ENCODE measurements around the gene GOLGA6A. TPM values are rescaled to one million over a fixed set of nuclear protein-coding genes. Genes with fewer than 3 reads are reported as not detected.

Gene GOLGA6A
- total and polyA plus RNA-seq, 2 of the 8 experiments (the other 6 are each of a cell fraction or from before 2014, with no cell fraction given): 0.80 to 1.0 TPM

- Histone ChIP-seq H3K18ac (ENCODE audit: extremely low read depth, low read length) (no peak overlapping the region), H3K4me1 (replicated peaks in 1 of 4; ENCODE audit: control insufficient read depth in 3 of 4, insufficient read depth in 4 of 4, low read length in 3 of 4) (peaks cover 0 to 6% (median 0%) of the 10 kb centered on the region in 4 experiments; a peak in 2 of 7 replicates), H4K8ac (ENCODE audit: extremely low read depth, insufficient read depth, low read length) (peak overlapping the region; percentile 35; the same call in 1 of the 2 replicates), H2BK15ac (ENCODE audit: low read length) (no peak overlapping the region), H3K4me3 (ENCODE audit: extremely low read depth in 1 of 4, insufficient read depth in 2 of 4, low read depth in 3 of 4, low read length in 4 of 4) (no peak overlapping the region), H2BK120ac (replicated peaks; ENCODE audit: low read depth, low read length) (no peak overlapping the region), H3K27ac (ENCODE audit: low read depth, low read length) (no peak overlapping the region), H2AK5ac (ENCODE audit: low read depth, low read length) (no peak overlapping the region), H3K9ac (replicated peaks in 1 of 4; ENCODE audit: extremely low read depth in 1 of 4, low read depth in 3 of 4, low read length in 3 of 4) (no peak overlapping the region), H4K20me1 (replicated peaks in 1 of 2; ENCODE audit: control insufficient read depth in 1 of 2, insufficient read depth in 2 of 2, low read length in 2 of 2) (no peaks in the 10 kb centered on the region), H2BK20ac (ENCODE audit: low read length) (no peak overlapping the region), H3K27me3 (replicated peaks in 1 of 4; ENCODE audit: control insufficient read depth in 3 of 4, extremely low read depth in 1 of 4, insufficient read depth in 3 of 4, low read length in 3 of 4) (peaks cover 0 to 6% (median 4%) of the 10 kb centered on the region in 4 experiments; a peak in 3 of 7 replicates), H4K5ac (ENCODE audit: insufficient read length, low read depth, low read length) (no peak overlapping the region), H3K23ac (ENCODE audit: insufficient read length) (no peak overlapping the region), H2BK5ac (ENCODE audit: low read depth, low read length) (no peak overlapping the region), H3K36me3 (ENCODE audit: control insufficient read depth in 2 of 4, insufficient read depth in 4 of 4, low read length in 3 of 4) (no peaks in the 10 kb centered on the region), H3K14ac (ENCODE audit: insufficient read length) (no peak overlapping the region), H3K9me3 (ENCODE audit: insufficient read depth in 2 of 2, low read depth in 1 of 2, low read length in 1 of 2) (no peaks in the 10 kb centered on the region; a peak in 1 of 4 replicates), H3K56ac (replicated peaks; ENCODE audit: insufficient read length, low read depth, low read length) (no peak overlapping the region), H3K23me2 (ENCODE audit: low read depth, low read length) (no peaks in the 10 kb centered on the region), H4K91ac (replicated peaks; ENCODE audit: insufficient read length, low read length) (no peak overlapping the region), H3K4me2 (ENCODE audit: insufficient read depth in 1 of 2, low read depth in 2 of 2, low read length in 2 of 2) (peak overlapping the region in 1 of 2 experiments; percentile 17; a peak in 1 of 4 replicates), H2BK12ac (ENCODE audit: low read depth, low read length) (no peak overlapping the region), H2AFZ (ENCODE audit: low read length) (no peak overlapping the region), H3K79me1 (ENCODE audit: low read depth, low read length) (no peaks in the 10 kb centered on the region), H3K4ac (replicated peaks; ENCODE audit: insufficient read length, low read depth, low read length) (no peak overlapping the region), H3K79me2 (ENCODE audit: control insufficient read depth in 1 of 2, insufficient read depth in 2 of 2, low read length in 2 of 2) (no peaks in the 10 kb centered on the region)
- ChIA-PET POLR2A (ENCODE audit: partially characterized antibody) (interaction anchor here (0.9 to 1.9 kb wide), 3 partner anchors 54 to 267 kb away, joined by 3 to 5 read pairs (median 3); partner anchors contain the start of gene ISLR2), CTCF (ENCODE audit: partially characterized antibody) (interaction anchor here (0.6 to 10.4 kb wide), 38 partner anchors 9 to 318 kb away, joined by 3 to 125 read pairs (median 5); partner anchors contain the start of genes PML and STRA6)
- FAIRE-seq: no peak
- DNase-seq (ENCODE audit: low read depth in 1 of 2, low spot score in 2 of 2): no peak
- 95% methylated on average over 15 of the region's 15 CpGs; no CpG with 5 or more reads in 1 of the 2 experiments for WGBS, 2 experiments (ENCODE audit: extremely low coverage in 1 of 2, insufficient coverage in 1 of 2, insufficient read length in 1 of 2, insufficient replicate concordance in 2 of 2, low coverage in 1 of 2, low lambda C conversion rate in 2 of 2, missing lambda C conversion rate in 1 of 2)
- no peak for TF ChIP-seq TCF12 (IDR thresholded peaks at IDR 0.05; ENCODE audit: low read depth, low read length)
- TF ChIP-seq YY1 (IDR thresholded peaks at IDR 0.05; ENCODE audit: low read depth, low read length): no peak
- no peak for TF ChIP-seq SUZ12 (IDR thresholded peaks at IDR 0.05; ENCODE audit: low read length)
- no peak for TF ChIP-seq SP2 (IDR thresholded peaks at IDR 0.05; ENCODE audit: low read length)
- TF ChIP-seq TAF1 (IDR thresholded peaks at IDR 0.05; ENCODE audit: low read depth, low read length): no peak
- no peak for TF ChIP-seq ASH2L (IDR thresholded peaks at IDR 0.05; ENCODE audit: low read length)
- no peak for TF ChIP-seq POLR2AphosphoS5 (IDR thresholded peaks at IDR 0.05; ENCODE audit: low read depth, low read length)
- TF ChIP-seq KDM1A (IDR thresholded peaks at IDR 0.05; ENCODE audit: borderline replicate concordance, low read length): no peak
- TF ChIP-seq RFX5 (IDR thresholded peaks at IDR 0.05; ENCODE audit: borderline replicate concordance, low read depth, low read length): no peak
- TF ChIP-seq NANOG (IDR thresholded peaks at IDR 0.05; ENCODE audit: insufficient read depth, low read depth, low read length, poor library complexity, severe bottlenecking): no peak
- TF ChIP-seq EZH2 (IDR thresholded peaks at IDR 0.05; ENCODE audit: low read depth, low read length, severe bottlenecking): no peak
- TF ChIP-seq SIN3A (conservative IDR thresholded peaks at IDR 0.05 in 1 of 2, IDR thresholded peaks at IDR 0.05 in 1 of 2; ENCODE audit: low read depth in 1 of 2, low read length in 2 of 2): no peak
- TF ChIP-seq NRF1 (IDR thresholded peaks at IDR 0.05; ENCODE audit: low read depth, low read length): no peak
Observed at GRCh38 chr15:74053517-74053916, 28.8 kb downstream of the GOLGA6A start.

All from H1 (cell line).